Measurements from ENCODE around the gene ELOB. TPM values are rescaled to one million over a fixed set of nuclear protein-coding genes. Genes with fewer than 3 reads are reported as not detected.

Gene ELOB
- total RNA-seq, 1 experiment from 2014 or later: 289 TPM

DNA sequence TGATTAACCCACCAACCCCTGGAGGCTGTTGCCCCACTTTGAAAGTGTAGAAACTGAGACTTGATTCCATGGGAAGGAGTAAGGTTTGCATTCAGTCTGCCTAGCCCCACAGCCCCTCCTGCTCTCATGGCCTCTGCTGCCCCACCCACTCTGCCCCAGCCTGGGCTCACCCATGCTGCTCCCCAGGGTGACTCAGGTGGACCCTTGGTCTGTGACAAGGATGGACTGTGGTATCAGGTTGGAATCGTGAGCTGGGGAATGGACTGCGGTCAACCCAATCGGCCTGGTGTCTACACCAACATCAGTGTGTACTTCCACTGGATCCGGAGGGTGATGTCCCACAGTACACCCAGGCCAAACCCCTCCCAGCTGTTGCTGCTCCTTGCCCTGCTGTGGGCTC lies 27.6 kb upstream of the ELOB start:
- ATAC-seq (no peak), DNase-seq (no peak)
- H3K9me3 ChIP-seq (ENCODE audit: low read length): no peaks in the 10 kb centered on the region
- H4K20me1 ChIP-seq (ENCODE audit: low read length): no peaks in the 10 kb centered on the region
- ChIA-PET POLR2A (ENCODE audit: unreplicated experiment) (no interaction called here), CTCF (no interaction called here)
- no peaks in the 10 kb centered on the region for H3K9me2 ChIP-seq (replicated peaks; ENCODE audit: low read length)
- intact Hi-C loops (cut with micrococcal nuclease): no loop called here
- H3K9ac ChIP-seq (ENCODE audit: low read length): no peak overlapping the region
- H3K27ac ChIP-seq (ENCODE audit: low read length): no peak overlapping the region
- no TSS peak for BruUV-seq (replicated peaks)
- H2AFZ ChIP-seq (ENCODE audit: low read length): no peak overlapping the region
- H3F3A ChIP-seq (ENCODE audit: low read length, unreplicated experiment): no peaks in the 10 kb centered on the region
- H3K36me3 ChIP-seq (ENCODE audit: low read depth, low read length): no peaks in the 10 kb centered on the region
- no peaks in the 10 kb centered on the region for H3K79me2 ChIP-seq (ENCODE audit: low read length)
- H3K4me3 ChIP-seq (ENCODE audit: low read length): no peak overlapping the region
- peaks cover 4% of the 10 kb centered on the region; the same call in 1 of the 2 replicates for H3K4me1 ChIP-seq (ENCODE audit: insufficient read depth, low read length)
- TF ChIP-seq EZH2phosphoT487 (IDR thresholded peaks at IDR 0.05; ENCODE audit: borderline replicate concordance, low read length) (no peak), EZH2 (IDR thresholded peaks at IDR 0.05; ENCODE audit: low read length, unreplicated experiment) (no peak)
- TF ChIP-seq, protein P1, sequence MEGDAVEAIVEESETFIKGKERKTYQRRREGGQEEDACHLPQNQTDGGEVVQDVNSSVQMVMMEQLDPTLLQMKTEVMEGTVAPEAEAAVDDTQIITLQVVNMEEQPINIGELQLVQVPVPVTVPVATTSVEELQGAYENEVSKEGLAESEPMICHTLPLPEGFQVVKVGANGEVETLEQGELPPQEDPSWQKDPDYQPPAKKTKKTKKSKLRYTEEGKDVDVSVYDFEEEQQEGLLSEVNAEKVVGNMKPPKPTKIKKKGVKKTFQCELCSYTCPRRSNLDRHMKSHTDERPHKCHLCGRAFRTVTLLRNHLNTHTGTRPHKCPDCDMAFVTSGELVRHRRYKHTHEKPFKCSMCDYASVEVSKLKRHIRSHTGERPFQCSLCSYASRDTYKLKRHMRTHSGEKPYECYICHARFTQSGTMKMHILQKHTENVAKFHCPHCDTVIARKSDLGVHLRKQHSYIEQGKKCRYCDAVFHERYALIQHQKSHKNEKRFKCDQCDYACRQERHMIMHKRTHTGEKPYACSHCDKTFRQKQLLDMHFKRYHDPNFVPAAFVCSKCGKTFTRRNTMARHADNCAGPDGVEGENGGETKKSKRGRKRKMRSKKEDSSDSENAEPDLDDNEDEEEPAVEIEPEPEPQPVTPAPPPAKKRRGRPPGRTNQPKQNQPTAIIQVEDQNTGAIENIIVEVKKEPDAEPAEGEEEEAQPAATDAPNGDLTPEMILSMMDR (conservative IDR thresholded peaks at IDR 0.05; ENCODE audit: low read depth, low read length): no peak
- no peak overlapping the region for H3K4me2 ChIP-seq (ENCODE audit: low read length)
- H3K27me3 ChIP-seq (ENCODE audit: low read length): no peaks in the 10 kb centered on the region

DNA sequence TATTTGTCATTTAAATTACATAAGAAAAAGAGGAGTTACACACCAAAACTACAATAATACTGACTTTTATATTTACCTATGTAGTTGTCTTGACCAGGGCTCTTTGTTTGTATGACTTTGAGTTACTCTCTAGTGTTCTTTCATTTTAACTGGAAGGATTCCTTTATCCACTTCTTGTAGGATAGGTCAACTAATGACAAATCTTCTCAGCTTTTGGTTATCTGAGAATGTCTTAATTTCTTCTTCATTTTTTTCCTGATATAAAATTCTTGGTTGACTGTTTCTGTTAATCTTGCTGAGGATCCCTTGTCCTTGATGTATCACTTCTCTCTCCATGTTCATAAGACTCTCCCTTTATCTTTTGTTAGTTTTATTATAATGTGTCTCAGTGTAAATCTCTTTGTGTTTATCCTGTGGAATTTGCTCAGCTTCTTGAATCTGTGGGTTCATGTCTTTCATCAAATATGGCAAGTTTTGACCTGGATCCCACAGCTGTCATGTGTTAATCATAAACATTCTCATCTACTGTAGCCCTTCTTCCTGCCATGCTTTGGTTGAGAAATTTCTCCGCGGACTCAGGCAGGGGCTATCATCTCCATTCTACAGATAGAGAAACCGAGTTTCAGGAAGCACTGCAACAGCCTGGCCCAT lies 26.6 kb upstream of the ELOB start:
- Histone ChIP-seq H3K4me1 (ENCODE audit: insufficient read depth, low read length) (peaks cover 8% of the 10 kb centered on the region; the same call in 1 of the 2 replicates), H3K79me2 (ENCODE audit: low read length) (no peaks in the 10 kb centered on the region), H3F3A (ENCODE audit: low read length, unreplicated experiment) (no peaks in the 10 kb centered on the region), H3K36me3 (ENCODE audit: low read depth, low read length) (no peaks in the 10 kb centered on the region), H3K4me2 (ENCODE audit: low read length) (no peak overlapping the region), H4K20me1 (ENCODE audit: low read length) (no peaks in the 10 kb centered on the region), H2AFZ (ENCODE audit: low read length) (no peak overlapping the region), H3K4me3 (ENCODE audit: low read length) (no peak overlapping the region), H3K27me3 (ENCODE audit: low read length) (no peaks in the 10 kb centered on the region), H3K9ac (ENCODE audit: low read length) (no peak overlapping the region), H3K9me2 (replicated peaks; ENCODE audit: low read length) (no peaks in the 10 kb centered on the region), H3K27ac (ENCODE audit: low read length) (no peak overlapping the region), H3K9me3 (ENCODE audit: low read length) (no peaks in the 10 kb centered on the region)
- ChIA-PET CTCF (no interaction called here), POLR2A (ENCODE audit: unreplicated experiment) (no interaction called here)
- no peak for ATAC-seq
- TF ChIP-seq EZH2phosphoT487 (IDR thresholded peaks at IDR 0.05; ENCODE audit: borderline replicate concordance, low read length) (no peak), EZH2 (IDR thresholded peaks at IDR 0.05; ENCODE audit: low read length, unreplicated experiment) (no peak)
- TF ChIP-seq, protein P1 (conservative IDR thresholded peaks at IDR 0.05; ENCODE audit: low read depth, low read length): no peak
- intact Hi-C loops (cut with micrococcal nuclease): no loop called here
- no TSS peak for BruUV-seq (replicated peaks)
- no peak for DNase-seq

DNA sequence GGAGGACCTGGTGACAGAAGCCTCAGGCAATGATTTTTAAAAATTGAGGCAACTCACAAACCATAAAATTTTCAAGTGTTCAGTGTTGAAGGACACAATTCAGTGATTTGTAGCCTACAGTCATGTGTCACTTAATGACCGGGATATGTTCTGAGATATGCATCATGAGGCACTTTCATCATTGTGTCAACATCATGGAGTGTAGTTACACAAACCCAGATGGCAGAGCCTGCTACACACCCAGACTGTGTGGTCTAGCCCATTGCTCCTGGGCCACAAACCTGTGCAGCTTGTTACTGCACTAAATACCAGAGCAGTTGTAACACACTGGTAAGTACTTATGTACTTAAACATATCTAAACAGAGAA lies 22.8 kb upstream of the ELOB start:
- H3K36me3 ChIP-seq (ENCODE audit: low read depth, low read length): no peaks in the 10 kb centered on the region
- H3F3A ChIP-seq (ENCODE audit: low read length, unreplicated experiment): no peaks in the 10 kb centered on the region
- H4K20me1 ChIP-seq (ENCODE audit: low read length): no peaks in the 10 kb centered on the region
- peak; percentile 75 for DNase-seq
- no peaks in the 10 kb centered on the region for H3K9me3 ChIP-seq (ENCODE audit: low read length)
- H3K4me2 ChIP-seq (ENCODE audit: low read length): no peak overlapping the region
- H3K27ac ChIP-seq (ENCODE audit: low read length): peak overlapping the region; percentile 43
- H3K4me3 ChIP-seq (ENCODE audit: low read length): no peak overlapping the region
- peaks cover 8% of the 10 kb centered on the region for H3K4me1 ChIP-seq (ENCODE audit: insufficient read depth, low read length)
- H3K79me2 ChIP-seq (ENCODE audit: low read length): no peaks in the 10 kb centered on the region
- BruUV-seq (replicated peaks): no TSS peak
- H3K9me2 ChIP-seq (replicated peaks; ENCODE audit: low read length): no peaks in the 10 kb centered on the region
- POLR2A ChIA-PET (ENCODE audit: unreplicated experiment): no interaction called here
- no peaks in the 10 kb centered on the region for H3K27me3 ChIP-seq (ENCODE audit: low read length)
- CTCF ChIA-PET: no interaction called here
- intact Hi-C loops (cut with micrococcal nuclease): no loop called here
- no peak for TF ChIP-seq EZH2phosphoT487 (IDR thresholded peaks at IDR 0.05; ENCODE audit: borderline replicate concordance, low read length)
- no peak for TF ChIP-seq EZH2 (IDR thresholded peaks at IDR 0.05; ENCODE audit: low read length, unreplicated experiment)
- TF ChIP-seq, protein P1 (conservative IDR thresholded peaks at IDR 0.05; ENCODE audit: low read depth, low read length): no peak
- peak; percentile 82 for ATAC-seq
- no peak overlapping the region for H2AFZ ChIP-seq (ENCODE audit: low read length)
- no peak overlapping the region for H3K9ac ChIP-seq (ENCODE audit: low read length)
